NOMO-1 treated with DMSO at 0.1 percent for 48 hours (cell line): ENCODE data around the gene FAM174A.

Experiments used
- DNase-seq: peaks from one replicate; lab custom pipeline; 2025; ENCODE audit not compliant: unreplicated experiment; lab: John Stamatoyannopoulos, UW

The FAM174A gene

GRCh38 chr5:100535060-100536005 lies at the start of gene FAM174A:
Gene FAM174A, plus strand, starts transcription at chr5:100535374. Its CDS starts 157 bp downstream, at chr5:100535531.
- peak; percentile 93 for DNase-seq

- no peak for DNase-seq
Measured at GRCh38 chr5:100493996-100494395, 41.2 kb upstream of the FAM174A start.

GRCh38 chr5:100496296-100496695 lies 38.9 kb upstream of the FAM174A start:
- no peak for DNase-seq

- no peak for DNase-seq
Measured at GRCh38 chr5:100502684-100503083, 32.5 kb upstream of the FAM174A start.

GRCh38 chr5:100505984-100506670 lies 29.0 kb upstream of the FAM174A start:
- DNase-seq: peak; percentile 50

- DNase-seq: no peak
Measured at GRCh38 chr5:100516285-100516684, 18.9 kb upstream of the FAM174A start.

- DNase-seq: no peak
Measured at GRCh38 chr5:100517301-100517974, 17.7 kb upstream of the FAM174A start.

GRCh38 chr5:100518377-100518776 lies 16.8 kb upstream of the FAM174A start:
- DNase-seq: no peak

GRCh38 chr5:100519075-100519474 lies 16.1 kb upstream of the FAM174A start:
- DNase-seq: no peak

GRCh38 chr5:100520348-100520747 lies 14.8 kb upstream of the FAM174A start:
- no peak for DNase-seq

GRCh38 chr5:100537946-100538345 lies 2.8 kb downstream of the FAM174A start:
- DNase-seq: no peak

- DNase-seq: no peak
Measured at GRCh38 chr5:100539519-100539918, 4.3 kb downstream of the FAM174A start.

- DNase-seq: no peak
Measured at GRCh38 chr5:100542086-100542485, 6.9 kb downstream of the FAM174A start.

- no peak for DNase-seq
Measured at GRCh38 chr5:100546001-100546400, 10.8 kb downstream of the FAM174A start.

GRCh38 chr5:100550531-100551051 lies 15.4 kb downstream of the FAM174A start:
- peak; percentile 89 for DNase-seq

GRCh38 chr5:100551183-100551582 lies 16.0 kb downstream of the FAM174A start:
- DNase-seq: no peak

GRCh38 chr5:100553209-100553608 lies 18.0 kb downstream of the FAM174A start:
- DNase-seq: no peak

GRCh38 chr5:100560860-100561259 lies 25.7 kb downstream of the FAM174A start:
- DNase-seq: no peak

GRCh38 chr5:100562821-100563220 lies 27.6 kb downstream of the FAM174A start:
- no peak for DNase-seq

- no peak for DNase-seq
Measured at GRCh38 chr5:100566382-100567141, 31.4 kb downstream of the FAM174A start.

- DNase-seq: no peak
Measured at GRCh38 chr5:100574716-100575115, 39.5 kb downstream of the FAM174A start.
